H9 (cell line): ENCODE measurements around the gene DICER1. TPM values are rescaled to one million over a fixed set of nuclear protein-coding genes. Genes with fewer than 3 reads are reported as not detected.

Experiments used
- DNase-seq: peaks from one replicate; pipeline ENCODE4 v3.0.0-alpha.2; 2017
- H2AFZ ChIP-seq: one replicate; pipeline ENCODE4 v1.6.1; 2013; ENCODE audit warnings: mild to moderate bottlenecking, low read length, control low read depth, moderate library complexity
- H2AK5ac ChIP-seq: 2 replicates; pipeline ENCODE4 v1.6.1; 2013; ENCODE audit warnings: low read length, control low read depth, mixed read lengths; ENCODE audit not compliant: insufficient read length
- H2BK120ac ChIP-seq: one replicate; pipeline ENCODE4 v1.6.1; 2013; ENCODE audit warnings: low read depth, mild to moderate bottlenecking, low read length, control low read depth, inconsistent platforms; ENCODE audit not compliant: poor library complexity, severe bottlenecking
- H2BK12ac ChIP-seq: 2 replicates; pipeline ENCODE4 v1.6.1; 2013; ENCODE audit warnings: low read length, control low read depth, mixed read lengths, low read depth; ENCODE audit not compliant: insufficient read length
- H2BK15ac ChIP-seq: 2 replicates; pipeline ENCODE4 v1.6.1; 2013; ENCODE audit warnings: low read depth, low read length, control low read depth
- H2BK20ac ChIP-seq: one replicate; pipeline ENCODE4 v1.6.1; 2013; ENCODE audit warnings: low read depth, mild to moderate bottlenecking, low read length, control low read depth, inconsistent platforms; ENCODE audit not compliant: poor library complexity, severe bottlenecking
- H2BK5ac ChIP-seq: 2 replicates; pipeline ENCODE4 v1.6.1; 2013; ENCODE audit warnings: low read length, control low read depth, mixed read lengths; ENCODE audit not compliant: insufficient read length
- H3K14ac ChIP-seq: 2 replicates; pipeline ENCODE4 v1.6.1; 2013; ENCODE audit warnings: low read length, control low read depth; ENCODE audit not compliant: insufficient read depth
- H3K18ac ChIP-seq: 2 replicates; pipeline ENCODE4 v1.6.1; 2013; ENCODE audit warnings: low read depth, mild to moderate bottlenecking, mixed read lengths, low read length, control low read depth; ENCODE audit not compliant: insufficient read length
- H3K23ac ChIP-seq: 2 replicates; pipeline ENCODE4 v1.6.1; 2013; ENCODE audit warnings: low read length, control low read depth, mixed read lengths, low read depth; ENCODE audit not compliant: insufficient read length
- H3K23me2 ChIP-seq: 2 replicates; pipeline ENCODE4 v1.6.1; 2013; ENCODE audit warnings: low read depth, mild to moderate bottlenecking, mixed read lengths, low read length, control low read depth; ENCODE audit not compliant: insufficient read length, poor library complexity, severe bottlenecking
- H3K27ac ChIP-seq: 2 replicates; pipeline ENCODE4 v1.5.1; 2013; ENCODE audit warnings: low read length, control low read depth, mixed read lengths, low read depth; ENCODE audit not compliant: insufficient read length
- H3K27me3 ChIP-seq: 2 replicates; pipeline ENCODE4 v1.6.1; 2013; ENCODE audit warnings: low read length, control low read depth, inconsistent platforms; ENCODE audit not compliant: insufficient read depth
- H3K4ac ChIP-seq: 2 replicates; pipeline ENCODE4 v1.6.1; 2013; ENCODE audit warnings: low read depth, mild to moderate bottlenecking, control low read depth, inconsistent platforms, low read length, moderate library complexity
- H3K4me1 ChIP-seq: 2 replicates; pipeline ENCODE4 v1.6.1; 2013; ENCODE audit warnings: low read length, control low read depth, inconsistent platforms; ENCODE audit not compliant: insufficient read depth
- H3K4me2 ChIP-seq: 2 replicates; pipeline ENCODE4 v1.6.1; 2013; ENCODE audit warnings: low read length, control low read depth, mixed read lengths; ENCODE audit not compliant: insufficient read length, insufficient read depth
- H3K56ac ChIP-seq: 2 replicates; pipeline ENCODE4 v1.6.1; 2013; ENCODE audit warnings: low read depth, mild to moderate bottlenecking, mixed read lengths, low read length, control low read depth; ENCODE audit not compliant: insufficient read length
- H3K79me1 ChIP-seq: 2 replicates; pipeline ENCODE4 v1.6.1; 2013; ENCODE audit warnings: low read depth, mild to moderate bottlenecking, moderate library complexity, low read length, control low read depth, inconsistent platforms; ENCODE audit not compliant: insufficient read depth, poor library complexity, severe bottlenecking
- H3K79me2 ChIP-seq: 2 replicates; pipeline ENCODE4 v1.6.1; 2013; ENCODE audit warnings: low read length, control low read depth, inconsistent platforms; ENCODE audit not compliant: insufficient read depth
- H3K9ac ChIP-seq: 2 replicates; pipeline ENCODE4 v1.6.1; 2013; ENCODE audit warnings: low read length, control low read depth, mixed read lengths; ENCODE audit not compliant: insufficient read length; ENCODE audit errors: extremely low read depth
- H3K9me3 ChIP-seq: one replicate; pipeline ENCODE4 v1.6.1; 2013; ENCODE audit warnings: low read depth, low read length, inconsistent platforms; ENCODE audit not compliant: control insufficient read depth
- H3T11ph ChIP-seq: one replicate; pipeline ENCODE4 v1.6.1; 2013; ENCODE audit warnings: mild to moderate bottlenecking, low read length, control low read depth, inconsistent platforms
- H4K20me1 ChIP-seq: one replicate; pipeline ENCODE4 v1.6.1; 2013; ENCODE audit not compliant: control insufficient read depth, insufficient read length, insufficient read depth
- H4K5ac ChIP-seq: 2 replicates; pipeline ENCODE4 v1.6.1; 2013; ENCODE audit warnings: low read depth, mild to moderate bottlenecking, mixed read lengths, low read length, control low read depth; ENCODE audit not compliant: insufficient read length
- H4K8ac ChIP-seq: replicated peaks from 2 replicates; pipeline ENCODE4 v1.6.1; 2013; ENCODE audit warnings: low read length, control low read depth, mixed read lengths, low read depth; ENCODE audit not compliant: insufficient read length
- H4K91ac ChIP-seq: 2 replicates; pipeline ENCODE4 v1.6.1; 2013; ENCODE audit warnings: low read depth, mild to moderate bottlenecking, moderate library complexity, mixed read lengths, low read length, control low read depth; ENCODE audit not compliant: insufficient read length
- H3K27ac Mint-ChIP-seq, 3 experiments: 2 replicates in 2 of 3; 3 replicates in 1 of 3; pipeline ENCODE4 v1.8.0; 2020 to 2021; ENCODE audit warnings: mixed read lengths in 3 of 3, mild to moderate bottlenecking in 1 of 3, moderate library complexity in 1 of 3
- H3K27me3 Mint-ChIP-seq: 2 replicates; pipeline ENCODE4 v1.8.0; 2021; ENCODE audit warnings: low read depth, mild to moderate bottlenecking, moderate library complexity, mixed read lengths
- H3K36me3 Mint-ChIP-seq, 3 experiments: 2 replicates in 2 of 3; 3 replicates in 1 of 3; pipeline ENCODE4 v1.8.0; 2020 to 2021; ENCODE audit warnings: low read depth in 3 of 3, mixed read lengths in 3 of 3; ENCODE audit not compliant: insufficient read depth in 1 of 3
- H3K4me1 Mint-ChIP-seq, 2 experiments: 2 replicates each; pipeline ENCODE4 v1.8.0; 2020; ENCODE audit warnings: mixed read lengths in 2 of 2
- H3K4me3 Mint-ChIP-seq, 2 experiments: 2 replicates in 1 of 2; 3 replicates in 1 of 2; pipeline ENCODE4 v1.8.0; 2020 to 2021; ENCODE audit warnings: mild to moderate bottlenecking in 2 of 2, mixed read lengths in 2 of 2, moderate library complexity in 1 of 2
- H3K9me3 Mint-ChIP-seq, 2 experiments: 2 replicates in 1 of 2; 3 replicates in 1 of 2; pipeline ENCODE4 v1.8.0; 2020; ENCODE audit warnings: mild to moderate bottlenecking in 2 of 2, mixed read lengths in 2 of 2, moderate library complexity in 1 of 2
- CTCF ChIP-seq: fragments of 200-600 bp; sonication (generic); conservative IDR thresholded peaks from 3 replicates; pipeline ENCODE4 v1.8.0; 2021; ENCODE audit warnings: antibody characterized with exemption, mild to moderate bottlenecking
- WGBS: extraction: QIAGEN DNeasy Blood & Tissue Kit; methylation state at CpG from one replicate; pipeline ENCODE4 v1.1.7; 2013; ENCODE audit warnings: missing lambda C conversion rate, low lambda C conversion rate, mixed read lengths; ENCODE audit not compliant: insufficient read length; ENCODE audit errors: extremely low coverage; 5-methylcytosine and 5-hydroxymethylcytosine counted together
- total RNA-seq: library from RNA; stranded (reverse); gene quantifications from 2 replicates; pipeline ENCODE4 v1.2.1, GENCODE V29; 2021

Gene DICER1
- total RNA-seq, 1 experiment from 2014 or later: 57.0 TPM

- Mint-ChIP-seq H3K4me1 (peaks cover 0 to 12% of the 10 kb centered on the region in 2 experiments; a peak in 2 of 4 replicates), H3K4me3 (no peak overlapping the region)
These were observed 95.1 kb downstream of the DICER1 start for GRCh38 chr14:95062220-95062619.

More at GRCh38 chr14:95062220-95062619, 95.1 kb downstream of the DICER1 start:
- H3K27ac ChIP-seq: no peak overlapping the region
- no peak overlapping the region for H3K14ac ChIP-seq
- TF ChIP-seq CTCF: no peak
- H4K8ac ChIP-seq: no peak overlapping the region
- no peak overlapping the region for H4K91ac ChIP-seq
- no peak overlapping the region for H2BK15ac ChIP-seq
- peaks cover 4% of the 10 kb centered on the region for H3K27me3 Mint-ChIP-seq
- no peak for DNase-seq
- 0 out of 5 replicates have a peak, but pooled peaks cover 0 to 2% of the 10 kb centered on the region in 2 experiments for H3K9me3 Mint-ChIP-seq
- no peaks in the 10 kb centered on the region for H3K9me3 ChIP-seq
- H3K56ac ChIP-seq: no peak overlapping the region
- no peaks in the 10 kb centered on the region for H3K4me1 ChIP-seq
- no peak overlapping the region for H2AK5ac ChIP-seq
- H3K27ac Mint-ChIP-seq: no peak overlapping the region
- no peak overlapping the region for H3K4ac ChIP-seq
- H2AFZ ChIP-seq: no peak overlapping the region
- H4K5ac ChIP-seq: no peak overlapping the region
- no peaks in the 10 kb centered on the region for H3K27me3 ChIP-seq
- WGBS: no CpG with 5 or more reads among the region's 5 CpGs
- H3K23ac ChIP-seq: no peak overlapping the region
- no peak overlapping the region for H2BK5ac ChIP-seq
- no peak overlapping the region for H3K4me2 ChIP-seq
- no peak overlapping the region for H2BK120ac ChIP-seq
- H4K20me1 ChIP-seq: no peaks in the 10 kb centered on the region
- H2BK12ac ChIP-seq: no peak overlapping the region
- H3T11ph ChIP-seq: no peak overlapping the region
- no peak overlapping the region for H3K9ac ChIP-seq
- H2BK20ac ChIP-seq: no peak overlapping the region
- no peaks in the 10 kb centered on the region for H3K23me2 ChIP-seq
- H3K18ac ChIP-seq: no peak overlapping the region
- H3K79me1 ChIP-seq: no peaks in the 10 kb centered on the region
- no peaks in the 10 kb centered on the region for H3K36me3 Mint-ChIP-seq
- H3K79me2 ChIP-seq: no peaks in the 10 kb centered on the region
